PFSK-1 (cell line): ENCODE results near the gene HTRA3.

ENCODE experiments used
- FOXP2 ChIP-seq: optimal IDR thresholded peaks from 2 replicates; pipeline ENCODE3; 2011; ENCODE audit warnings: borderline replicate concordance, control low read depth, inconsistent platforms; ENCODE audit not compliant: insufficient read depth; ENCODE audit errors: extremely low read length, extremely low read depth
- POLR2AphosphoS5 ChIP-seq: IDR thresholded peaks from 2 replicates; pipeline ENCODE4 v1.6.1; 2012; ENCODE audit warnings: low read depth, mild to moderate bottlenecking, control low read depth, low read length, moderate library complexity
- REST ChIP-seq, 2 experiments: IDR thresholded peaks; 2 replicates each; pipeline versions ENCODE4 v1.6.1 to v1.8.0; 2011 to 2012; ENCODE audit warnings: low read depth in 2 of 2, low read length in 2 of 2, control low read depth in 1 of 2, inconsistent platforms in 1 of 2, mild to moderate bottlenecking in 1 of 2, moderate library complexity in 1 of 2; ENCODE audit not compliant: insufficient read depth in 1 of 2
- SIN3A ChIP-seq: IDR thresholded peaks from 2 replicates; pipeline ENCODE4 v1.6.1; 2012; ENCODE audit warnings: mild to moderate bottlenecking, low read length, moderate library complexity, borderline replicate concordance; ENCODE audit not compliant: insufficient read depth
- TAF1 ChIP-seq: IDR thresholded peaks from 2 replicates; pipeline ENCODE4 v1.6.1; 2012; ENCODE audit warnings: low read length, control low read depth, borderline replicate concordance; ENCODE audit not compliant: insufficient read depth

Gene HTRA3

GRCh38 chr4:8250227-8250626 lies 19.3 kb upstream of the HTRA3 start:
- TF ChIP-seq POLR2AphosphoS5 (no peak), REST (IDR thresholded peaks at IDR 0.05; ENCODE audit: insufficient read depth in 1 of 2, low read depth in 2 of 2, low read length in 2 of 2) (no peak), TAF1 (no peak), FOXP2 (no peak)

- TF ChIP-seq POLR2AphosphoS5 (no peak), REST (IDR thresholded peaks at IDR 0.05; ENCODE audit: insufficient read depth in 1 of 2, low read depth in 2 of 2, low read length in 2 of 2) (no peak), TAF1 (no peak), SIN3A (no peak), FOXP2 (no peak)
These were observed 18.9 kb upstream of the HTRA3 start for GRCh38 chr4:8250637-8251036.

GRCh38 chr4:8251110-8251883 lies 18.3 kb upstream of the HTRA3 start:
- TF ChIP-seq POLR2AphosphoS5 = no peak
- no peak for TF ChIP-seq FOXP2
- TF ChIP-seq SIN3A = no peak
- no peak for TF ChIP-seq REST (IDR thresholded peaks at IDR 0.05; ENCODE audit: insufficient read depth in 1 of 2, low read depth in 2 of 2, low read length in 2 of 2)
- TF ChIP-seq TAF1 = no peak

GRCh38 chr4:8252301-8253173 lies 17.0 kb upstream of the HTRA3 start:
- no peak for TF ChIP-seq FOXP2
- no peak for TF ChIP-seq REST (IDR thresholded peaks at IDR 0.05; ENCODE audit: insufficient read depth in 1 of 2, low read depth in 2 of 2, low read length in 2 of 2)
- TF ChIP-seq SIN3A = no peak
- no peak for TF ChIP-seq POLR2AphosphoS5
- no peak for TF ChIP-seq TAF1
